ENCODE data around the gene LAMP2. TPM values are rescaled to one million over a fixed set of nuclear protein-coding genes. Genes with fewer than 3 reads are reported as not detected.
"Not testable (repeated sequence)": the region's sequence is repeated elsewhere in the genome, so short reads cannot be mapped to it uniquely, and the experiment has no call there.

Gene LAMP2
- total RNA-seq, 2 experiments from 2014 or later: 30.4 to 34.5 TPM

- ChIA-PET CTCF (interaction anchor here (0.7 to 0.9 kb wide), 2 partner anchors 10 to 14 kb away, joined by 3 to 4 read pairs; no protein-coding TSS in a partner anchor), POLR2A (no interaction called here)
- no peaks in the 10 kb centered on the region for H3K9me3 Mint-ChIP-seq (ENCODE audit: low read depth)
- ATAC-seq: no peak
- H3K27me3 Mint-ChIP-seq: no peaks in the 10 kb centered on the region
- peak overlapping the region; percentile 66 for H3K4me3 Mint-ChIP-seq
- H3K36me3 Mint-ChIP-seq (ENCODE audit: low read depth): no peaks in the 10 kb centered on the region
- peaks cover 22% of the 10 kb centered on the region for H3K4me1 Mint-ChIP-seq
- no peak for DNase-seq
- intact Hi-C loops (cut with DNase I, micrococcal nuclease): loop anchor here (1.0 to 10.0 kb wide), 3 partner anchors 16 to 822 kb away; partner anchors contain the start of gene LAMP2 (in 1 of the 2)
- peak overlapping the region; percentile 87 for H3K27ac Mint-ChIP-seq
These were observed 16.2 kb upstream of the LAMP2 start for GRCh38 chrX:120485315-120485637.

GRCh38 chrX:120477453-120477852 lies 8.4 kb upstream of the LAMP2 start:
- no peak overlapping the region for H3K27ac Mint-ChIP-seq
- H3K4me1 Mint-ChIP-seq: no peaks in the 10 kb centered on the region
- ATAC-seq (no peak), DNase-seq (no peak)
- no peak overlapping the region for H3K4me3 Mint-ChIP-seq
- H3K27me3 Mint-ChIP-seq: no peaks in the 10 kb centered on the region
- intact Hi-C loops (cut with DNase I, micrococcal nuclease): loop anchor here in 1 of 2 experiments (5.0 kb wide), 1 partner anchor 95 kb away; no protein-coding TSS in a partner anchor
- H3K9me3 Mint-ChIP-seq (ENCODE audit: low read depth): no peaks in the 10 kb centered on the region
- ChIA-PET CTCF (interaction anchor here (1.8 to 2.3 kb wide), 2 partner anchors 9 to 25 kb away, joined by 6 to 9 read pairs; no protein-coding TSS in a partner anchor), POLR2A (interaction anchor here (0.8 kb wide), 1 partner anchor 9 kb away, joined by 3 read pairs; no protein-coding TSS in a partner anchor)
- H3K36me3 Mint-ChIP-seq (ENCODE audit: low read depth): no peaks in the 10 kb centered on the region

- ATAC-seq: no peak
- no peaks in the 10 kb centered on the region for H3K9me3 Mint-ChIP-seq (ENCODE audit: low read depth)
- ChIA-PET CTCF (interaction anchor here (0.6 to 2.3 kb wide), 3 partner anchors 10 to 222 kb away, joined by 3 to 9 read pairs (median 6); no protein-coding TSS in a partner anchor), POLR2A (no interaction called here)
- intact Hi-C loops (cut with DNase I, micrococcal nuclease): loop anchor here in 1 of 2 experiments (5.0 kb wide), 1 partner anchor 94 kb away; no protein-coding TSS in a partner anchor
- no peak overlapping the region for H3K4me3 Mint-ChIP-seq
- H3K4me1 Mint-ChIP-seq: no peaks in the 10 kb centered on the region
- DNase-seq: no peak
- no peaks in the 10 kb centered on the region for H3K27me3 Mint-ChIP-seq
- H3K36me3 Mint-ChIP-seq (ENCODE audit: low read depth): no peaks in the 10 kb centered on the region
- no peak overlapping the region for H3K27ac Mint-ChIP-seq
These were observed 7.6 kb upstream of the LAMP2 start for GRCh38 chrX:120476714-120477113.

- intact Hi-C loops (cut with DNase I, micrococcal nuclease): loop anchor here (1.0 to 5.0 kb wide), 3 partner anchors 93 to 156 kb away; no protein-coding TSS in a partner anchor
These were observed 6.4 kb upstream of the LAMP2 start for GRCh38 chrX:120475447-120475846.

GRCh38 chrX:120474085-120474484 lies 5.0 kb upstream of the LAMP2 start:
- Mint-ChIP-seq H3K36me3 (ENCODE audit: low read depth) (no peaks in the 10 kb centered on the region), H3K4me1 (no peaks in the 10 kb centered on the region), H3K4me3 (no peak overlapping the region), H3K9me3 (ENCODE audit: low read depth) (no peaks in the 10 kb centered on the region), H3K27ac (no peak overlapping the region), H3K27me3 (no peaks in the 10 kb centered on the region)
- no peak for ATAC-seq
- ChIA-PET POLR2A (no interaction called here), CTCF (no interaction called here)
- DNase-seq: no peak
- intact Hi-C loops (cut with DNase I, micrococcal nuclease): no loop called here

More at GRCh38 chrX:120475447-120475846, 6.4 kb upstream of the LAMP2 start:
- CTCF ChIA-PET: interaction anchor here (0.6 to 1.0 kb wide), 7 partner anchors 10 to 743 kb away, joined by 3 read pairs; no protein-coding TSS in a partner anchor
- H3K27me3 Mint-ChIP-seq; H3K27ac Mint-ChIP-seq; H3K4me1 Mint-ChIP-seq; ATAC-seq; H3K9me3 Mint-ChIP-seq (ENCODE audit: low read depth); H3K4me3 Mint-ChIP-seq; POLR2A ChIA-PET; DNase-seq; H3K36me3 Mint-ChIP-seq (ENCODE audit: low read depth): not testable (repeated sequence)

- Mint-ChIP-seq H3K4me1 (peaks cover 17% of the 10 kb centered on the region), H3K27ac (peak overlapping the region; percentile 47), H3K4me3 (peak overlapping the region; percentile 60)
- ATAC-seq; H3K27me3 Mint-ChIP-seq; H3K36me3 Mint-ChIP-seq (ENCODE audit: low read depth); DNase-seq; H3K9me3 Mint-ChIP-seq (ENCODE audit: low read depth); CTCF ChIA-PET; POLR2A ChIA-PET: not testable (repeated sequence)
- intact Hi-C loops (cut with DNase I, micrococcal nuclease): loop anchor here (1.0 to 5.0 kb wide), 5 partner anchors 16 to 219 kb away; partner anchors contain the start of genes ZBTB33 (in 2 of the 2) and CUL4B (in 1 of the 2)
These were observed 561 bp upstream of the LAMP2 start for GRCh38 chrX:120469657-120470056.

GRCh38 chrX:120468479-120468824 lies 644 bp downstream of the LAMP2 start:
- Mint-ChIP-seq H3K27ac (peak overlapping the region; percentile 91), H3K4me1 (peaks cover 22% of the 10 kb centered on the region), H3K36me3 (ENCODE audit: low read depth) (no peaks in the 10 kb centered on the region), H3K9me3 (ENCODE audit: low read depth) (no peaks in the 10 kb centered on the region), H3K27me3 (no peaks in the 10 kb centered on the region), H3K4me3 (peak overlapping the region; percentile 95)
- intact Hi-C loops (cut with DNase I, micrococcal nuclease): loop anchor here (2.0 to 5.0 kb wide), 3 partner anchors 161 to 218 kb away; partner anchors contain the start of gene ZBTB33 (in 2 of the 2)
- ATAC-seq (no peak), DNase-seq (no peak)
- ChIA-PET POLR2A (interaction anchor here (1.1 kb wide), 1 partner anchor 9 kb away, joined by 3 read pairs; no protein-coding TSS in a partner anchor), CTCF (no interaction called here)

- Mint-ChIP-seq H3K4me3 (peak overlapping the region; percentile 95), H3K27me3 (no peaks in the 10 kb centered on the region), H3K4me1 (peaks cover 22% of the 10 kb centered on the region), H3K27ac (peak overlapping the region; percentile 91), H3K9me3 (ENCODE audit: low read depth) (no peaks in the 10 kb centered on the region), H3K36me3 (ENCODE audit: low read depth) (no peaks in the 10 kb centered on the region)
- ATAC-seq (no peak), DNase-seq (no peak)
- ChIA-PET CTCF (no interaction called here), POLR2A (interaction anchor here (1.1 kb wide), 1 partner anchor 10 kb away, joined by 3 read pairs; no protein-coding TSS in a partner anchor)
- intact Hi-C loops (cut with DNase I, micrococcal nuclease): loop anchor here (2.0 to 5.0 kb wide), 3 partner anchors 161 to 217 kb away; partner anchors contain the start of gene ZBTB33 (in 2 of the 2)
These were observed 1.0 kb downstream of the LAMP2 start for GRCh38 chrX:120468071-120468470.

GRCh38 chrX:120464411-120464810 lies 4.7 kb downstream of the LAMP2 start:
- no peak overlapping the region for H3K27ac Mint-ChIP-seq
- ChIA-PET POLR2A (no interaction called here), CTCF (no interaction called here)
- no peak for DNase-seq
- intact Hi-C loops (cut with DNase I, micrococcal nuclease): no loop called here
- ATAC-seq: no peak
- no peaks in the 10 kb centered on the region for H3K27me3 Mint-ChIP-seq
- H3K36me3 Mint-ChIP-seq (ENCODE audit: low read depth): no peaks in the 10 kb centered on the region
- H3K9me3 Mint-ChIP-seq (ENCODE audit: low read depth): no peaks in the 10 kb centered on the region
- H3K4me1 Mint-ChIP-seq: peaks cover 35% of the 10 kb centered on the region
- no peak overlapping the region for H3K4me3 Mint-ChIP-seq

- Mint-ChIP-seq H3K27ac (no peak overlapping the region), H3K4me3 (no peak overlapping the region), H3K9me3 (ENCODE audit: low read depth) (no peaks in the 10 kb centered on the region), H3K36me3 (ENCODE audit: low read depth) (no peaks in the 10 kb centered on the region), H3K4me1 (peaks cover 43% of the 10 kb centered on the region), H3K27me3 (no peaks in the 10 kb centered on the region)
- no peak for DNase-seq
- intact Hi-C loops (cut with DNase I, micrococcal nuclease): no loop called here
- ChIA-PET POLR2A (no interaction called here), CTCF (interaction anchor here (0.5 to 1.6 kb wide), 4 partner anchors 9 to 154 kb away, joined by 3 to 5 read pairs (median 4); no protein-coding TSS in a partner anchor)
- ATAC-seq: no peak
These were observed 5.9 kb downstream of the LAMP2 start for GRCh38 chrX:120463241-120463640.

- ATAC-seq: no peak
- ChIA-PET POLR2A (no interaction called here), CTCF (interaction anchor here (1.0 to 1.6 kb wide), 2 partner anchors 9 to 96 kb away, joined by 3 to 5 read pairs; no protein-coding TSS in a partner anchor)
- H3K9me3 Mint-ChIP-seq (ENCODE audit: low read depth): no peaks in the 10 kb centered on the region
- H3K27ac Mint-ChIP-seq: no peak overlapping the region
- H3K4me1 Mint-ChIP-seq: peaks cover 48% of the 10 kb centered on the region
- DNase-seq: no peak
- no peak overlapping the region for H3K4me3 Mint-ChIP-seq
- no peaks in the 10 kb centered on the region for H3K27me3 Mint-ChIP-seq
- intact Hi-C loops (cut with DNase I, micrococcal nuclease): no loop called here
- H3K36me3 Mint-ChIP-seq (ENCODE audit: low read depth): no peaks in the 10 kb centered on the region
These were observed 6.7 kb downstream of the LAMP2 start for GRCh38 chrX:120462370-120462769.

GRCh38 chrX:120459309-120459708 lies 9.8 kb downstream of the LAMP2 start:
- ATAC-seq: no peak
- no peaks in the 10 kb centered on the region for H3K27me3 Mint-ChIP-seq
- CTCF ChIA-PET: interaction anchor here (0.6 kb wide), 2 partner anchors 16 to 1964 kb away, joined by 3 to 4 read pairs; partner anchors contain the start of gene DOCK11
- H3K27ac Mint-ChIP-seq: peak overlapping the region; percentile 34
- peaks cover 44% of the 10 kb centered on the region for H3K4me1 Mint-ChIP-seq
- no peak for DNase-seq
- no peaks in the 10 kb centered on the region for H3K9me3 Mint-ChIP-seq (ENCODE audit: low read depth)
- H3K4me3 Mint-ChIP-seq: no peak overlapping the region
- H3K36me3 Mint-ChIP-seq (ENCODE audit: low read depth): peaks cover 4% of the 10 kb centered on the region
- intact Hi-C loops (cut with DNase I, micrococcal nuclease): no loop called here
- POLR2A ChIA-PET: no interaction called here
